SU-DHL-6 (cell line): ENCODE measurements around the gene PCDHGB4.

Source experiments
- H2AFZ ChIP-seq: fragments of 200-600 bp; sonication (generic); 2 replicates; pipeline ENCODE4 v1.6.1; 2014; ENCODE audit warnings: low read depth, mild to moderate bottlenecking, moderate library complexity, mixed read lengths, antibody characterized with exemption, low read length; ENCODE audit not compliant: severe bottlenecking
- H3F3A ChIP-seq: fragments of 200-600 bp; shearing (Covaris generic); 2 replicates; pipeline ENCODE4 v1.6.0; 2016; ENCODE audit warnings: antibody characterized with exemption, mild to moderate bottlenecking; ENCODE audit not compliant: insufficient read depth
- H3K27ac ChIP-seq: fragments of 200-600 bp; sonication (generic); 2 replicates; pipeline ENCODE4 v1.5.1; 2016; ENCODE audit warnings: low read depth, mild to moderate bottlenecking, low read length, moderate library complexity, mixed read lengths
- H3K27me3 ChIP-seq: fragments of 200-600 bp; sonication (generic), shearing (Covaris generic); 2 replicates; pipeline ENCODE4 v1.6.0; 2014; ENCODE audit warnings: mild to moderate bottlenecking, low read length
- H3K36me3 ChIP-seq: fragments of 200-600 bp; sonication (generic); 2 replicates; pipeline ENCODE4 v1.6.1; 2014; ENCODE audit warnings: mild to moderate bottlenecking, low read length, mixed read lengths
- H3K4me2 ChIP-seq: fragments of 300-600, 200-600 bp; shearing (Covaris generic), sonication (generic); 2 replicates; pipeline ENCODE4 v1.6.0; 2014; ENCODE audit warnings: low read length, low read depth, mild to moderate bottlenecking; ENCODE audit not compliant: poor library complexity, severe bottlenecking
- H3K4me3 ChIP-seq: fragments of 200-600 bp; sonication (generic); 2 replicates; pipeline ENCODE4 v1.5.1; 2014; ENCODE audit warnings: antibody characterized with exemption, low read length, mild to moderate bottlenecking, mixed read lengths; ENCODE audit not compliant: insufficient read depth, poor library complexity, severe bottlenecking
- H3K79me2 ChIP-seq: fragments of 200-600 bp; sonication (generic); 2 replicates; pipeline ENCODE4 v1.6.1; 2014; ENCODE audit warnings: mild to moderate bottlenecking, low read length, moderate library complexity; ENCODE audit not compliant: insufficient read depth
- H3K9ac ChIP-seq: fragments of 200-600 bp; sonication (generic); 2 replicates; pipeline ENCODE4 v1.7.0; 2014; ENCODE audit warnings: mild to moderate bottlenecking, low read length
- H3K9me2 ChIP-seq: fragments of 200-600 bp; sonication (generic); replicated peaks from 2 replicates; pipeline ENCODE4 v1.6.1; 2014; ENCODE audit warnings: low read length; ENCODE audit not compliant: insufficient read depth
- H3K9me3 ChIP-seq: fragments of 200-600 bp; sonication (generic); 2 replicates; pipeline ENCODE4 v1.6.1; 2014; ENCODE audit warnings: low read length, mixed read lengths; ENCODE audit not compliant: insufficient read depth
- H4K20me1 ChIP-seq: fragments of 200-600 bp; sonication (generic); 2 replicates; pipeline ENCODE4 v1.6.1; 2014; ENCODE audit warnings: low read depth, mild to moderate bottlenecking, antibody characterized with exemption, low read length, moderate library complexity, mixed read lengths
- EZH2phosphoT487 ChIP-seq: fragments of 200-600 bp; sonication (generic), shearing (Covaris generic); conservative IDR thresholded peaks from 2 replicates; pipeline ENCODE4 v1.6.1; 2018; ENCODE audit warnings: mild to moderate bottlenecking, antibody characterized with exemption, low read length, moderate library complexity, mixed read lengths
- TF ChIP-seq, protein P1 (sequence below): fragments of 200-600 bp; sonication (generic); IDR thresholded peaks from one replicate; pipeline ENCODE4 v1.5.1; 2017; ENCODE audit warnings: antibody characterized with exemption, mild to moderate bottlenecking, low read length, moderate library complexity; ENCODE audit not compliant: insufficient read depth, poor library complexity, severe bottlenecking

Gene PCDHGB4

GRCh38 chr5:141434006-141434405 lies 46.5 kb downstream of the PCDHGB4 start:
- Histone ChIP-seq H4K20me1 (no peaks in the 10 kb centered on the region), H3K9ac (no peak overlapping the region), H3K27me3 (no peaks in the 10 kb centered on the region), H3K27ac (no peak overlapping the region), H2AFZ (no peak overlapping the region), H3K79me2 (no peaks in the 10 kb centered on the region), H3K4me2 (no peak overlapping the region), H3K9me3 (peaks cover 6% of the 10 kb centered on the region; the same call in 1 of the 2 replicates), H3F3A (no peaks in the 10 kb centered on the region), H3K36me3 (no peaks in the 10 kb centered on the region; the same call in 1 of the 2 replicates), H3K4me3 (no peak overlapping the region), H3K9me2 (no peaks in the 10 kb centered on the region)
- TF ChIP-seq, protein P1, sequence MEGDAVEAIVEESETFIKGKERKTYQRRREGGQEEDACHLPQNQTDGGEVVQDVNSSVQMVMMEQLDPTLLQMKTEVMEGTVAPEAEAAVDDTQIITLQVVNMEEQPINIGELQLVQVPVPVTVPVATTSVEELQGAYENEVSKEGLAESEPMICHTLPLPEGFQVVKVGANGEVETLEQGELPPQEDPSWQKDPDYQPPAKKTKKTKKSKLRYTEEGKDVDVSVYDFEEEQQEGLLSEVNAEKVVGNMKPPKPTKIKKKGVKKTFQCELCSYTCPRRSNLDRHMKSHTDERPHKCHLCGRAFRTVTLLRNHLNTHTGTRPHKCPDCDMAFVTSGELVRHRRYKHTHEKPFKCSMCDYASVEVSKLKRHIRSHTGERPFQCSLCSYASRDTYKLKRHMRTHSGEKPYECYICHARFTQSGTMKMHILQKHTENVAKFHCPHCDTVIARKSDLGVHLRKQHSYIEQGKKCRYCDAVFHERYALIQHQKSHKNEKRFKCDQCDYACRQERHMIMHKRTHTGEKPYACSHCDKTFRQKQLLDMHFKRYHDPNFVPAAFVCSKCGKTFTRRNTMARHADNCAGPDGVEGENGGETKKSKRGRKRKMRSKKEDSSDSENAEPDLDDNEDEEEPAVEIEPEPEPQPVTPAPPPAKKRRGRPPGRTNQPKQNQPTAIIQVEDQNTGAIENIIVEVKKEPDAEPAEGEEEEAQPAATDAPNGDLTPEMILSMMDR: no peak
- TF ChIP-seq EZH2phosphoT487: no peak

GRCh38 chr5:141437221-141437620 lies 49.7 kb downstream of the PCDHGB4 start:
- Histone ChIP-seq H3K36me3 (no peaks in the 10 kb centered on the region), H3K79me2 (no peaks in the 10 kb centered on the region), H2AFZ (no peak overlapping the region), H3K9me2 (no peaks in the 10 kb centered on the region), H3K9me3 (no peaks in the 10 kb centered on the region), H3K4me2 (no peak overlapping the region), H3K9ac (no peak overlapping the region), H4K20me1 (no peaks in the 10 kb centered on the region), H3K4me3 (no peak overlapping the region), H3K27me3 (no peaks in the 10 kb centered on the region), H3K27ac (no peak overlapping the region), H3F3A (no peaks in the 10 kb centered on the region)
- TF ChIP-seq, protein P1: no peak
- TF ChIP-seq EZH2phosphoT487: no peak

DNA sequence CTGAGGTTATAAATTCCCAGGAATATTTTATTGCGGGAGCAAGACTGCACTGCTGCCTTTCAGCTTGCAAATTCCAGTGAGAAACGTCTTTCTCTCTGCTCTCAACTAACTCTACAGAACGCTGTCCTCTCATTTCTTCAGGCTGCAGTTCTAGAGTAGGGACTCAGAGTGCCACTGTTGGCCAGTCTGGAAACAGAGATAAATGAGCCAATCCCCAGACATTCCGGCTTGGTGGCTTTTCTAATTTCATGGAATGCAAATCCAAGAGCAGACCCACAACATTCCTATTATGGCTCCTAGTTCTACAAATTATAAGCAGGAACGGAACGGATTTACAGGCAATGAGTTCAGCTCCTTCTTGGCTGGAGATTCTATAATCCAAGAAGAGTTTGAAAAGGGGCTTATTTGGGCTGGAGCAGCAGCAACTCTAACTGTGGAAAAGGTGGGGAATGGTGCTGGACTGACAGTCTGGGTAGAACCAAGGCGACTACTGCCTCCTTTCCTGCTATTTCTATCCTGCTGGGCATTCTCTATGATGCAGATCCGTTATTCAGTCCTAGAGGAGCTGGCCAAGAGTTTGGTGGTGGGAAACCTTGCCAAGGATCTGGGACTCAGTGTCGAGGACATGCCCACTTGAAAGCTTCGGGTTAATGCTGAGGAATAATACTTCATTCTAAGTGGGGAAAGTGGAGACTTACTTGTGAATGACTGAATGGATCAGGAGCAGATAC lies 52.1 kb downstream of the PCDHGB4 start:
- no peak overlapping the region for H3K9ac ChIP-seq
- H3K36me3 ChIP-seq: no peaks in the 10 kb centered on the region
- TF ChIP-seq EZH2phosphoT487: no peak
- TF ChIP-seq, protein P1: no peak
- no peak overlapping the region for H3K27ac ChIP-seq
- no peaks in the 10 kb centered on the region for H3K27me3 ChIP-seq
- H3K4me2 ChIP-seq: no peak overlapping the region
- H3K79me2 ChIP-seq: no peaks in the 10 kb centered on the region
- H3K4me3 ChIP-seq: no peak overlapping the region
- H3F3A ChIP-seq: no peaks in the 10 kb centered on the region
- H3K9me2 ChIP-seq: no peaks in the 10 kb centered on the region
- no peak overlapping the region for H2AFZ ChIP-seq
- no peaks in the 10 kb centered on the region for H3K9me3 ChIP-seq
- H4K20me1 ChIP-seq: no peaks in the 10 kb centered on the region
